HG02970 (cell line): ENCODE measurements around the gene MARK4.
"Not testable (repeated sequence)": the region's sequence is repeated elsewhere in the genome, so short reads cannot be mapped to it uniquely, and the experiment has no call there.

ENCODE experiments used
- ATAC-seq: cut with Tn5 transposase; IDR thresholded peaks from one replicate; pipeline ENCODE4 v1.9.1; 2021; ENCODE audit warnings: mild to moderate bottlenecking, moderate library complexity, moderate number of reproducible peaks; ENCODE audit not compliant: unreplicated experiment, low FRiP score

Gene MARK4

DNA sequence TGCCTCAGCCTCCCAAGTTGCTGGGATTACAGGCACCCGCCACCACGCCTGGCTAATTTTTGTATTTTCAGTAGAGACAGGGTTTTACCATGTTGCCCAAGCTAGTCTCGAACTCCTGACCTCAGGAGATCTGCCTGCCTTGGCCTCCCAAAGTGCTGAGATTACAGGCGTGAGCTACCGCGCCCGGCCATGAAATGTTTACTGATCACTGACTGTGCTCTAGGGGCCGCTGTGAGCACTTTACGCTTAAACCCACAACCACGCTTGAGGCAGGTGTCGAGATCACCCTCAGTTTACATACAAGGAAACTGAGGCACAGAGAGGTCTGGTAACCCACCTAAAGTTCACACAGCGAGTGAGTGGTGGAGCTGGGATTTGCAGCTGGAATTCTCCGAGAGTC lies 18.9 kb downstream of the MARK4 start:
- ATAC-seq: not testable (repeated sequence)

DNA sequence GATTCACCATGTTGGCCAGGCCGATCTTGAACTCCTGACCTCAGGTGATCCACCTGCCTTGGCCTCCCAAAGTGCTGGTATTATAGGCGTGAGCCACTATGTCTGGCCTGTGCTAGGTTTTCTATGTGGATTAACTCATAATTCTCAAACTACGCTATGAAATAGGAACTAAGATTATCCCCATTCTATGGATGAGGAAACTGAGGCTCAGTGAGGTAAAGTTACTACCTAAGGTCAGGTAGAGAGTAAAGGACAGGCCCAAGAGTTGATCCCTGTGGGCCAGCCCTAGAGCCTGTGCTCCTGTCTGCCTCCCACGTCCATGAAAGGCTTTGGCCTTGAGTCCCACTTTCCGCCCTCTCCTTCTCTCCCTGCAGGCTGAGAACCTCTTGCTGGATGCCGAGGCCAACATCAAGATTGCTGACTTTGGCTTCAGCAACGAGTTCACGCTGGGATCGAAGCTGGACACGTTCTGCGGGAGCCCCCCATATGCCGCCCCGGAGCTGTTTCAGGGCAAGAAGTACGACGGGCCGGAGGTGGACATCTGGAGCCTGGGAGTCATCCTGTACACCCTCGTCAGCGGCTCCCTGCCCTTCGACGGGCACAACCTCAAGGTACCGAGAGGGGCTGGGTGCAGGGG lies 20.1 kb downstream of the MARK4 start:
- no peak for ATAC-seq

DNA sequence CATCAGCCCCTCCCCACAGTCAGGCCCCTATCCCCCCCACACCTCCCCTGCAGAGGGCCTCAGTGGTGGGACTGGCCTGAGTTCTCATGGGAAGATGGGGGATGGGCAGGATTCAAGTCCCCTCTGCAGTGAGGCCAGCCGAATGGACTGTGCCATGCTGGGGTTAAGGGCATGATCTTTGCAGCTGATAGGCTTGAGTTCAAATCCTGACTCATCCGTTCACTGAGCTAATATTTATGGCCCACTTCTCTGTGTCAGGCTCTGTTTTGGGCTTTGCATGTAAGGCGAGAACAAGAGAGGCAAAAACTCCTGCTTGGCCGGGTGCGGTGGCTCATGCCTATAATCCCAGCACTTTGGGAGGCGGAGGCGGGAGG lies 20.7 kb downstream of the MARK4 start:
- ATAC-seq: no peak

DNA sequence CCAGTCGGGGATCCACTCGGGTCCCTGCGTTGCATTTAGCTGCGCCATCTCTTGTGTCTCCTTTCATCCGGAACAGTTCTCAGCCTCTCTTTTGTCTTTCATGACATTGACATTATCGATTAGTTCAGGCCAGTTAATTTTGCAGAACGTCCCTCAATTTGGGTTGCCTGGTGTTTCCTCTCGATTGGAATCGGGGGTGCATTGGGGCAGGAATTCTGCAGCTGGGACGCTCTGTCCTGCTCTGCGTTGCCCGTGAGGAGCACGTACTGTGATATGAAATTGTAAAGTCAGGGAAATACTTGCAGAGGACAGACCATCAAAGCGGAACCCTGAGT lies 22.4 kb downstream of the MARK4 start:
- no peak for ATAC-seq

DNA sequence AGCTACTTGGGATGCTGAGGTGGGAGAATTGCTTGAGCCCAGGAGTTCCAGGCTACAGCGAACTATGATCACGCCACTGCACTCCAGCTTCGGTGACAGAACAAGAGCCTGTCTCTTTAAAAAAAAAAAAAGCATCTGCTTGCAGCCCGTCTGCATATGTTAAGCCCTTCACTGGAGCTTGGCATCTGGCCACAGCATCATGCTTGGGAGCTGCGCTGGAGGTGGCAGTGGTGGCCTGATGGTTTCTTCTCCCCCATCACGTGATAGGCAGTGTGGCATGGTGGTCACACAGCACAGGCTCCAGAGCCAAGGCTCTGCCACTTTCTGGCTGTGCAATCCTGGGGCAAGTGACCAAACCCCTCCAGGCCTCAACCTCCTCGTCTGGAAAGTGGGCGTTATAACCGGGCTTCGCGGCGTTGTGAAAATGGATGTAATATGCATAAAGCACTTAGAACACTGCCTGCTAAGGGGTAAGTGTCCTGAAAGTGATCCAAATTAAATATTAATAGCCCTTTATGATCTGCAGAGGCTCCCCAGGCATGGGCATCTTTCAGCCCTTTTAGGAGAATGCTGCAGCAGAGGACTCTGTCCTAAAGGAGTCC lies 24.4 kb downstream of the MARK4 start:
- no peak for ATAC-seq

DNA sequence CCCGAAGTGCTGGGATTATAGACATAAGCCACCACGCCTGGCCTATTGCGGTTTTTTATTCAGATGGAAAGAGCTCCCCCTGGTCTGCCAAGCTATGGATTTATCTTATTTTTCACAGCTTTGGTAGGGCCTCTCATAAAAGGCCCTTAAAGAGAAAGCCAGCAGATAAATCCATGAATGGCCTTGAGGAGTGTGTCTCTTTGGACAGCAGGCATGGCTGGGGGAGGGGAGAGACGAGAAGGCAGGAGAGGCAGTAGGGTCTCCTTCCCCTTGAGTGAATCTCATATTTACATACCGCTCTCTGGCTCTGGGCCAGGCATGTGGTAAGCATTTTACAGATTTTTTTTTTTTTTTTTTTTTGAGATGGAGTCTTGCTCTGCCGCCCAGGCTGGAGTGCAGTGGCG lies 25.2 kb downstream of the MARK4 start:
- ATAC-seq: no peak

DNA sequence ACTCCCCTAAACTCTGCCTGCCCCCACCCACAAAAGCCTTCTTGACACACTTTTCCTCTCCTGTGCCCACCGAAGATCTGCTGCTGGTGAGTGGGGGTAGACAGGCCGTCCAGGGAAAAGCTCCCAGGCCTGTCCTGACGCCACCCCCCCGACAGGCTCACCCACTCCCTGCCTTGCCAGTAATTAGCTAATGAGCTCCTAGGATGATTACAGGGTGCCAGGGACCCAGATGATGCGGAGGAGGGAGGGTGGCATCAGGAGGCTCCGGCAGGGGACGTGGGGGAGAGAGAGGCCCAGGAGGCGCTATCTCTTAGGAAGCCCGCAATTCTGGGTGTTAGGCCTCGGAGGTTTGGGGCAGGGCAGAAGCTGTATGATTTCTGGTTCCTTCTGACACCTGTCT lies 27.0 kb downstream of the MARK4 start:
- no peak for ATAC-seq

DNA sequence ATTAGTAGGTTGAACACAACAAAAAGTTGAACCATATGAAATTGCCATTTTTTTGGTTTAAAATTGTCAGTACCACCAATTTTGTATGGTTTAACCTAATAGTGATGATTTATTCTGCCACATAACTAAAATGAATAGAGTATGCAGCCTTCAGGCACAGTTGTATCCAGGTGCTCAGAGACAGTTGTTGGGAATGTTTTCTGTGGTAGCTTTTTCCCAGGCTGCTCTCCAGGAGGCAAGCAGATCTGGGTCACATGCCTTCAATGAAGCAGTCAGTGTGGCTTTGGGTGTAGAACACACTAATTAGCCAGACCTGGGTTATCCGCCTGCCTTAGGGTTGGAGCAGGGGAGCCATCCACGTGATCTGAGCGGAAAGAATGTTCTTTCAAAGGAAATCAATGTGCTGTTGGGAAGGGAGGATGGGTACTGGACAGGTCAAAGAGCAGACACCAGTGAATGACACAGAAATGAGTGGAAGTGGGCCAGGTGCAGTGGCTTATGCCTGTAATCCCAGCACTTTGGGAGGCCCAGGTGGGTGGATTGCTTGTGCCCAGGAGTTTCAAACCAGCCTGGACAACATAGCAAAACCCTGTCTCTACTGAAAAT lies 28.6 kb downstream of the MARK4 start:
- no peak for ATAC-seq

DNA sequence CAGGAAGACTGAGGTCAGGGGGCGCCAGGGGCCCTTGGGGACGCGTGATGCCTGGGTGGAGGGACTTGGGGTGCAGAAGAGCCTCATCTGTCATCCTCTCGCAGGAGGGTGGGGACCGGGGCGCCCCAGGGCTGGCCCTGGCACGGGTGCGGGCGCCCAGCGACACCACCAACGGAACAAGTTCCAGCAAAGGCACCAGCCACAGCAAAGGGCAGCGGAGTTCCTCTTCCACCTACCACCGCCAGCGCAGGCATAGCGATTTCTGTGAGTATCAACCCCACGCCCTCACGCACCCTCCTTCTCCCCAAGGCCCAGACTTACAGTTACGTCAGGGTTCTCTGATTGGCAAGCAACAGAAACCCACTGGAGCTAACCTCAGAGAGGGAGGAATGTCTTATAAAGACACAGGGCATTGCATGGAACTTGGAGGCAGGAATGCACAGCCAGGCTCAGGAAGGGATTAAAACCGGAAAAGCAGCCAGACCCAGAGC lies 29.4 kb downstream of the MARK4 start:
- ATAC-seq: no peak

DNA sequence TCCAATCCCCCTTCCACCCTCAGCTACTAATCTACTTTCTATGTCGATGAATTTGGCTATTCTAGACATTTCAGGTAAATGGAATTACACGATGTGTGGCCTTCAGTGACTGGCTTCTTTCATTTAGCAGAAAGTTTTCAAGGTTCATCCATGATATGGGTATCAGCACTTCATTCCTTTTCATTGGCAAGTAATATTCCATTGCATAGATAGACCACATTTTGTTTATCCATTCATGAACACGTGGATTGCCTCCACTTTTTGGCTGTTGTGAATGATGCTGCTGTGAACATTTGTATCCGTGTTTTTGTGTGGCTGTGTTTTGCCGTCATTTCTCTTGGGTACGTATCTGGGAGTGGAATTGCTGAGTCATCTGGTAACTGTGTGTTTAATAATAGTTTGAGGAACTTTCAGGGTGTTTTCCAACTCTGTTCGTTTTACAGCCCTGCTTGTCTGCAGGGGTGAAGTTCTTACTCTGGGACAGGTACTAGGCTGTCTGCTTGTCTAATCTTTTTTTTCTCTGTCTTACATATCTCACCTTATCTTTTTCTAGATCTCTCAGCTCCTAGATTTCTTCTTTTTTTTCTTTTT lies 32.5 kb downstream of the MARK4 start:
- ATAC-seq: no peak

DNA sequence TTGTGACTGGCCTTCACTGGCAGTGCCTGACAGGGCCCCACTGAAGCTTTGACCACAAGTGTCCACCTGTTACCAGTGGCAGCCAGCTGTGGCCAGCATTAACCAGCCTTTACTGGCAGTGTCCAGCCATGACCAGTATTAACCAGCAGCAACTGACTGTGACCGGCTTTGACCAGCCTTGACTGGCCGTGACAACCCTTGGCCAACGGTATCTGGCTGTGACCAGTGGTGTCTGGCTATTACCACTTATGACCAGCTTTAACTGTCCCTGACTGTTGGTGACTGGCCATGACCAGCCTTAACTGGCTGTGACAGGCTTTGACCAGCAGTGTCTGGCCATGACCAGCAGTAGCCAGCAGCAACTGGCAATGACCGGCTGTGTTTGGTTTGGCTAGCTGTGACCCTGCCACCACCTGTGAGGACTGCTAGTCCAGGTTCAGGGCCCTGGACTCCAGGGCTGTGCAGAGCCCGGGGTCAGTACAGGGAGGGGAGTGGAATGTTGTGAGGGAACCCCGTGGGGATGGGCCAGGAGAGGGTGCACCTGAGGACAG lies 39.4 kb downstream of the MARK4 start:
- ATAC-seq: no peak

DNA sequence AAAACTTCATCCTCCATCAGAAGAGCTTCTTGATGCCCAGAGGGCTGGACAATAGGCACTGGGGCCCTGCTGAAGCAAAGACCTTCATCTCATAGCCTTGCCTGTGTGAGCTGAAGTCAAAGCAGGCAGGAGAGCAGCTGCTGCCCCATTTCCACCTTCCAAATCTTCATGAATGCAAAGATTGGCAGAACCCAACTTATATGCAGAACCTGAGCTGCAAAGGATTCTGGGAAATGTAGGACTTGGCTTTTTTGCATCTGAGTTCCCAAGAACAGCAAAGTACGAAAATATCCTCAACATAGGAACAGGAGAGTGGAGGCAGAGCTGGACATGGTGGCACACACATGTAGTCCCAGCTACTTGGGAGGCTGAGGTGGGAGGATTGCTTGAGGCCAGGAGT lies 40.8 kb downstream of the MARK4 start:
- ATAC-seq: no peak

DNA sequence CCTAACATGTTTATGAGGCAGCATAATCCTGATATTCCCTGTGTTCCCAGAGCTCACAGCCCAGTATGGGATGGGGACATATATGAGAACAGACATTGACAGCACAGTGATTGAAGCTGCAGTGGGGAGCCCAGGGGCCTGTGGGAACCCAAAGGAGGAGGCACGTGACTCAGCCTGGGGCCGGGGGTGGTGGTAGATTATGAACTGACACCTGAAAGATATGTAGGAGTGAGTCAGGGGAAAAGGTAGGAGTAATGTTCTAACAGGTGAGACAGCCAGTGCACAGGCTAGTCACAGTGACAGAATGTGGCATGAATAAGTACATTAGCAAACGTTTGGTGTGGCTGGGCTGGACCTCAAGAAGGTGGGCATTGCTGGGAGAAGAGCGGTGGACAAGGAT lies 42.6 kb downstream of the MARK4 start:
- ATAC-seq: no peak

DNA sequence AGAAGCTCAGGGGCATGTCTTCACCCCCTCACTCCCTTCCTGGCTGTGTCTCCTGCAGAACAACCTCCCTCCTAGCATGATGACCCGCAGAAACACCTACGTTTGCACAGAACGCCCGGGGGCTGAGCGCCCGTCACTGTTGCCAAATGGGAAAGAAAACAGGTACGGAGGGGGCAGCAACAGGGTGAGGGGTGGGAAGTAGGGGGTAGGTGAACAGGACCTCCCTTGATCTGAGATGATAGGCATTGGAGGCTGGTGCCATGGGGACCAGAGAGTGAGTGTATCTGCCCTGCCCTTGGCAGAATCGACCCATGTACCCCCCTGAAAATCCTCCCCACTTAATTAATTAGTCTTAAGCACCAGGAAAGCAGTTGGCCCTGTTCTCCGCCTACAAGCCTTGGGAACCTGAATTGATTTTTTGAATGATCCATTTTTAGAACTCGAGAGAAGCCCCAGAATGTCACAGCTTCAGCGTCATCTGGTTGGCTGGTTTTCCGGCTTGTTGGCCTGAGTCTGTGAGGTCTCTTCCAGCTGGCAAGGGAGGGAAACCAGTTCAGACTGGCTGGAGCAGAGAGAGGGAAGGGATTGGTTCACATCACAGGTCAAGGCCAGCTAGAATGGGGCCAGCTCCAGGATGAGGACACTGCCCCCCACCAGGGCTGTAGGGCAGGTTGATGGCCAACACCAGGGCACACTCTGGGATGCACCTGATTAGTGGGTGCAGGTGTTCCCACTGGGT lies 43.4 kb downstream of the MARK4 start:
- ATAC-seq: no peak

DNA sequence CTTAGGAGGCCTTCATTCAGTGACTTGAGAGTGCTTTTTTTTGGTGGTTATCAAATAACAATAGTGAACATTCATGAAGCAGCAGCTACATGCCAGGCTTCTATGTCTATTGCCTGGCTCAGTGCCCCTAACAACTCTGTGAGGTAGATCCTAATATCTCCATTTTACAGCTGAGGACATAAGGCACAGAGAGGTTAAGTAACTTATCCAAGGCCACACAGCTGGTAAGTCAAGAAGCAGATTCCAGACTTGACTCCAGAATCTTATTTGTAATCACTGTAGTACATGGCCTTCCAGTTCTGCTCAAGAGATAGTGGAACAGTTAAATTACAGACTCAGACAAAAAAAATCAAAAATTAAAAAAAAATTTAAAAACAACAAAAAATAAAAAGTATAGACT lies 44.8 kb downstream of the MARK4 start:
- ATAC-seq: no peak

DNA sequence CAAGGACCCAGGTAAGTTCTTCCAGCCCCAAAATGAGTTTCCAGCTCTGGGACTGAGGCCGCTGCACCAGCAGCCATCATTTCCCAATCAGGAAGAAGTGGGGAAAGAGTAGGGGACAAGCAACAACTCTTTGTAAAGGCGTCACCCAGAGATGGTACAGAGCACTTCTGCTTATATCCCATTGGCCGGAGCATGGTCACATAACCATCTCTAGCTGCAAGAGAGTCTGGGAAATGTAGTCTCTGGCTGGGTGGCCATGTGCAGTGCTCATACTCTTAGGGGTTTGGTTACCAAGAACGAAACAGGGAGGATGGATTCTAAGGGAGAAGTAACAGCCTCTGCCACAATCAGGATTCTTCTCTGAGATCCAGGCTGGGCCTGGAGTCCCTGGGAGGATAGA lies 45.3 kb downstream of the MARK4 start:
- ATAC-seq: no peak

DNA sequence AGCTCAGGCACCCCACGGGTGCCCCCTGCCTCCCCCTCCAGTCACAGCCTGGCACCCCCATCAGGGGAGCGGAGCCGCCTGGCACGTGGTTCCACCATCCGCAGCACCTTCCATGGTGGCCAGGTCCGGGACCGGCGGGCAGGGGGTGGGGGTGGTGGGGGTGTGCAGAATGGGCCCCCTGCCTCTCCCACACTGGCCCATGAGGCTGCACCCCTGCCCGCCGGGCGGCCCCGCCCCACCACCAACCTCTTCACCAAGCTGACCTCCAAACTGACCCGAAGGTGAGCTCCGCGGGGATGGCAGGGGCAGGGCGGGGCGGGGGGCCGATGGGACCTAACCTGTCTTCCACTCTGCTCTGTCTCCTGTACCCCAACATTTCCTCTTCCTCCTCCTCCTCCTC lies 46.6 kb downstream of the MARK4 start:
- no peak for ATAC-seq

DNA sequence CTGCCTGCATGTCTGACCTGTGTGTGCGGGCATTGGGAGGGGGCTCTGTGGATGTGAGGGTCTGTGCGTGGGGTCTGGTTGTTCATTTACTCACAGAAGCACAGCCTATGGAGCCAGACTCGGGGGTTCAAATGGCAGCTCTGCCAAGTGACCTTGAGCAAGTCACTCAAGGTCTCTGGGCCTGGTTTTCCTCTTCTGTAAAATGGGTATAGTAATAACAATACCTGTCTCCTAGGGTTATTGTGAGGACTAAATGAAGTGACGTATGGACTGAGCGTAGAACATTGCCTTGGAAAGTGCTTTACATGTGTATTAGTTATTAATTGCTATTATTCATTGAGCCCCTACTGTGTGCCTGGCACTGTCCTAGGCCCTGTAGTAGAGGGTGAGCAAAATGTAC lies 47.2 kb downstream of the MARK4 start:
- ATAC-seq: no peak

DNA sequence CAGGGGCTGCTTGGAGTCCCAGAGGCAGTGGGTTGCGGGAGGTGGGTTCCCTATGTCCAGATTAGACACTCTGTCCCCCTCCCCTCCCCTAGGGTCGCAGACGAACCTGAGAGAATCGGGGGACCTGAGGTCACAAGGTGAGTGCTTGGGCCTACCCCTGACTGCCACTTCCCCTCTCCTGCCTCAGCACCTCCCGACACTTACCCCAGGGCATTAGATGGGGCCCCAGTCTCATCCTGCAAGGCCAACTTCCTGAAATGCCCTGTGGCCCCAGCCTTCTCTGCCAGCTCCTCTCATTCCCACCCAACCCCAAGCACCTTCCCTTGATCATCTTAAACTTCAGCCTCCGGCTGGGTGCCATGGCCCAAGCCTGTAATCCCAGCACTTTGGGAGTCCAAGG lies 48.6 kb downstream of the MARK4 start:
- ATAC-seq: no peak

DNA sequence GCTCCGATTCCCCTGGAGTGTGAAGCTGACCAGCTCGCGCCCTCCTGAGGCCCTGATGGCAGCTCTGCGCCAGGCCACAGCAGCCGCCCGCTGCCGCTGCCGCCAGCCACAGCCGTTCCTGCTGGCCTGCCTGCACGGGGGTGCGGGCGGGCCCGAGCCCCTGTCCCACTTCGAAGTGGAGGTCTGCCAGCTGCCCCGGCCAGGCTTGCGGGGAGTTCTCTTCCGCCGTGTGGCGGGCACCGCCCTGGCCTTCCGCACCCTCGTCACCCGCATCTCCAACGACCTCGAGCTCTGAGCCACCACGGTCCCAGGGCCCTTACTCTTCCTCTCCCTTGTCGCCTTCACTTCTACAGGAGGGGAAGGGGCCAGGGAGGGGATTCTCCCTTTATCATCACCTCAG lies 51.3 kb downstream of the MARK4 start:
- no peak for ATAC-seq
